ENCODE measurements around the gene RNF20. TPM values are rescaled to one million over a fixed set of nuclear protein-coding genes. Genes with fewer than 3 reads are reported as not detected.
"Not testable (repeated sequence)": the region's sequence is repeated elsewhere in the genome, so short reads cannot be mapped to it uniquely, and the experiment has no call there.

Gene RNF20
- total and polyA plus RNA-seq, 7 donors: 19.4 to 56.9 (median 41.1) TPM

DNA sequence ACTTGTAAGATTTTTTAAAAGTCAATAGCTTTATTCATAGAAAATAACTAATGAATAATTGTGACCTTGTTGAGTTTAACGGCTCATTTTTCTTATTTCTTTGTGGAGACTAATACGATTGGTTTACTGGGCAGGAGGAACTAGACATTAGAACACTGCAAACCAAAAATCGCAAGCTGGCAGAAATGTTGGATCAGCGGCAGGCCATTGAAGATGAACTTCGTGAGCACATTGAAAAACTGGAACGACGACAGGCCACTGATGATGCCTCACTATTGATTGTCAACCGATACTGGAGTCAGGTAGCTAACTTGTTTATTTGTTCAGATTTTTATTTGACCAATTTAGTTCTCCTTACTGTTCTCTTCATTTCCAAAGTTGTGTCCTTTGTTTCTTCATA is 6.4 kb downstream of the RNF20 start:
- TF ChIP-seq, protein P1, sequence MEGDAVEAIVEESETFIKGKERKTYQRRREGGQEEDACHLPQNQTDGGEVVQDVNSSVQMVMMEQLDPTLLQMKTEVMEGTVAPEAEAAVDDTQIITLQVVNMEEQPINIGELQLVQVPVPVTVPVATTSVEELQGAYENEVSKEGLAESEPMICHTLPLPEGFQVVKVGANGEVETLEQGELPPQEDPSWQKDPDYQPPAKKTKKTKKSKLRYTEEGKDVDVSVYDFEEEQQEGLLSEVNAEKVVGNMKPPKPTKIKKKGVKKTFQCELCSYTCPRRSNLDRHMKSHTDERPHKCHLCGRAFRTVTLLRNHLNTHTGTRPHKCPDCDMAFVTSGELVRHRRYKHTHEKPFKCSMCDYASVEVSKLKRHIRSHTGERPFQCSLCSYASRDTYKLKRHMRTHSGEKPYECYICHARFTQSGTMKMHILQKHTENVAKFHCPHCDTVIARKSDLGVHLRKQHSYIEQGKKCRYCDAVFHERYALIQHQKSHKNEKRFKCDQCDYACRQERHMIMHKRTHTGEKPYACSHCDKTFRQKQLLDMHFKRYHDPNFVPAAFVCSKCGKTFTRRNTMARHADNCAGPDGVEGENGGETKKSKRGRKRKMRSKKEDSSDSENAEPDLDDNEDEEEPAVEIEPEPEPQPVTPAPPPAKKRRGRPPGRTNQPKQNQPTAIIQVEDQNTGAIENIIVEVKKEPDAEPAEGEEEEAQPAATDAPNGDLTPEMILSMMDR (IDR thresholded peaks at IDR 0.05): no peak
- no peak for ATAC-seq
- Histone ChIP-seq H3K36me3 (ENCODE audit: insufficient read depth in 1 of 2, low read depth in 1 of 2) (peaks cover 0 to 87% of the 10 kb centered on the region in 2 donors), H3K27ac (no peak overlapping the region), H3K27me3 (ENCODE audit: insufficient read depth in 3 of 3, low read length in 2 of 3) (no peaks in the 10 kb centered on the region), H3K4me1 (peaks cover 14% of the 10 kb centered on the region), H3K4me3 (no peak overlapping the region), H3K9me3 (no peaks in the 10 kb centered on the region)
- 92 to 94% (median 93%) methylated on average over 8 of the region's 8 CpGs for WGBS, 3 donors
- no peak for DNase-seq
- intact Hi-C loops (cut with DNase I): no loop called here

DNA sequence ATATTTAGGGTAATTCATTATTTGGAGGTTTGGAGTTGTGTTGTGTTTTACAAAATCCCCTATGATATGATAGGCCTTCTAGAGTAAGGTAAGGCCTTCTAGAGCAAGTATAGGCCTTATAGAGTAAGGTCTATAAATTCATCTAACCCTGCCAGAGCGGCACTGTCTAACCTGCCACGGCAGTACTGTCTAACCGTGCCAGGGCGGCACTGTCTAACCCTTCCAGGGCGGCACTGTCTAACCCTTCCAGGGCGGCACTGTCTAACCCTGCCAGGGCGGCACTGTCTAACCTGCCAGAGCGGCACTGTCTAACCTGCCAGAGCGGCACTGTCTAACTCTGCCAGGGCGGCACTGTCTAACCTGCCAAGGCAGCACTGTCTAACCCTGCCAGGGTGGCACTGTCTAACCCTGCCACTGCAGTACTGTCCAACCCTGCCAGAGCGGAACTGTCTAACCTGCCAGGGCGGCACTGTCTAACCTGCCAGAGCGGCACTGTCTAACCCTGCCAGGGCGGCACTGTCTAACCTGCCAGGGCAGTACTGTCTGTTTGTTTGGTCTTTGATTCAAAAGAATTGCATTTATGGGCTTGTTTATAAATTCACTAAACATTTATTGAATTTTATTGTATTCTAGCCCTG is 9.6 kb downstream of the RNF20 start:
- H3K27ac ChIP-seq: no peak overlapping the region
- TF ChIP-seq, protein P1 (IDR thresholded peaks at IDR 0.05): no peak
- no peak for ATAC-seq
- no peak for DNase-seq
- H3K36me3 ChIP-seq (ENCODE audit: insufficient read depth in 1 of 2, low read depth in 1 of 2): peaks cover 7 to 89% of the 10 kb centered on the region in 2 donors
- no peak overlapping the region for H3K4me3 ChIP-seq
- H3K27me3 ChIP-seq (ENCODE audit: insufficient read depth in 3 of 3, low read length in 2 of 3): no peaks in the 10 kb centered on the region
- no peaks in the 10 kb centered on the region for H3K9me3 ChIP-seq
- 97 to 98% (median 98%) methylated on average over 14 of the region's 14 CpGs for WGBS, 3 donors
- intact Hi-C loops (cut with DNase I): no loop called here
- no peaks in the 10 kb centered on the region for H3K4me1 ChIP-seq

DNA sequence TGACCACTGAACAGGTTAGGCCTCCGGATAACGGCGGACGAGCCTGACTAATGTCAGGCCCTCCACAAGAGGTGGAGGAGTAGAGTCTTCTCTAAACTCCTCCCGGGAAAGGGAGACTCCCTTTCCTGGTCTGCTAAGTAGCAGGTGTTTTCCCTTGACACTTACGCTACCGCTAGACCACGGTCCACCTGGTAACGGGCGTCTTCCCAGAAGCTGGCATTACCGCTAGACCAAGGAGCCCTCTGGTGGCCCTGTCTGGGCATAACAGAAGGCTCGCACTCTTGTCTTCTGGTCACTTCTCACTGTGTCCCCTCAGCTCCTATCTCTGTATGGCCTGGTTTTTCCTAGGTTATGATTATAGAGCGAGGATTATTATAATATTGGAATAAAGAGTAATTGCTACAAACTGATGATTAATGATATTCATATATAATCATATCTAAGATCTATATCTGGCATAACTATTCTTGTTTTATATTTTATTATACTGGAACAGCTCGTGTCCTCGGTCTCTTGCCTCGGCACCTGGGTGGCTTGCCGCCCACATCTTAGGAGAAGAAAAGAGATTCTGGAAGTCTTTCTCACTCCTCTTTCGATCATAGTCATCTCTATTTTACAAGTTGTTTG is 15.9 kb downstream of the RNF20 start:
- intact Hi-C loops (cut with DNase I); H3K9me3 ChIP-seq; H3K27ac ChIP-seq; DNase-seq; H3K27me3 ChIP-seq (ENCODE audit: insufficient read depth in 3 of 3, low read length in 2 of 3); H3K4me1 ChIP-seq; ATAC-seq; H3K4me3 ChIP-seq: not testable (repeated sequence)
- peaks cover 14 to 100% of the 10 kb centered on the region in 2 donors for H3K36me3 ChIP-seq (ENCODE audit: insufficient read depth in 1 of 2, low read depth in 1 of 2)
- 78 to 90% (median 82%) methylated on average over 17 of the region's 18 CpGs for WGBS, 3 donors

DNA sequence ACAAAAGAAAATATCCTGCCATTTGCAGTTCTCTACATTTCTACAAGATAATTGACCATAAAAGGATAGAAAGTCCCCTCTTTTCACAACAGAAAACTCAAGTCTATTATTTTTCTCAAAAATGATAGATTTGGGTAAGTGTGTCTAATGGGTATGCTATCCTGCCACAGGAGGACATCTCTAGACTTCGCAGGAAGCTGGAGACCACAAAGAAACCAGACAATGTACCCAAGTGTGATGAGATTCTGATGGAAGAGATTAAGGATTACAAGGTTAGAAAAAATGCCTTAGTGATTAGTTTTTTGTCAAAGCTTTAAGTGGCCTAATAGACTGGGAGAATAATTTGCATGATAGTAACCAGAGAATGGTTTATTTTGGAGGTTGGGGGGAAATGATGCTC is 28.1 kb downstream of the RNF20 start:
- WGBS, 3 donors: 89 to 100% (median 93%) methylated on average over 1 of the region's 1 CpG
- no peaks in the 10 kb centered on the region for H3K27me3 ChIP-seq (ENCODE audit: insufficient read depth in 3 of 3, low read length in 2 of 3)
- H3K4me1 ChIP-seq: no peaks in the 10 kb centered on the region
- no peak for DNase-seq
- no peaks in the 10 kb centered on the region for H3K9me3 ChIP-seq
- no peak for ATAC-seq
- H3K27ac ChIP-seq: no peak overlapping the region
- H3K36me3 ChIP-seq (ENCODE audit: insufficient read depth in 1 of 2, low read depth in 1 of 2): peaks cover 23 to 97% of the 10 kb centered on the region in 2 donors
- H3K4me3 ChIP-seq: no peak overlapping the region
- intact Hi-C loops (cut with DNase I): no loop called here
- TF ChIP-seq, protein P1 (IDR thresholded peaks at IDR 0.05): no peak

DNA sequence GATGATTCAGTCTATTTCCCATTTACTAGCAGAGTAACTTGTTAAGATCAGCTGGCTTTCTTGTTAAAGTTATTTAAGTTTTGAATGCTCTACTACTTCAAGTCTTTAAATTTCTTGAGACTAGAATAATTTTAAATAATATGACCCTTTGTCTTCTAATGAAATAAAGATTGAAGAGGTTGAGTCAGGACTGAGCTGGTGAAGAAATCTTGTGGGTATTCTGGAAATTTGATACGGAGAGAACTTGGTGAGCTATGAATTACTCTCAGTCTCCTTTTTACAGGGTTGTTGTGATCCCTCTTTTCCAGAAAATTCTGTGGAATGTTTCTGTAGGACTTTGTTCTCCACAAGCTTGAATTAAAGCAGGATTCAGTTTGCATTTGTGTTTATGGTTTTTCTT is 29.3 kb downstream of the RNF20 start:
- Histone ChIP-seq H3K36me3 (ENCODE audit: insufficient read depth in 1 of 2, low read depth in 1 of 2) (peaks cover 29 to 97% of the 10 kb centered on the region in 2 donors), H3K9me3 (no peaks in the 10 kb centered on the region), H3K4me3 (no peak overlapping the region), H3K27ac (no peak overlapping the region), H3K27me3 (ENCODE audit: insufficient read depth in 3 of 3, low read length in 2 of 3) (no peaks in the 10 kb centered on the region), H3K4me1 (no peaks in the 10 kb centered on the region)
- DNase-seq (no peak), ATAC-seq (no peak)
- TF ChIP-seq, protein P1 (IDR thresholded peaks at IDR 0.05): no peak
- intact Hi-C loops (cut with DNase I): no loop called here
- WGBS, 3 donors: 91 to 97% (median 96%) methylated on average over 1 of the region's 1 CpG
